Natural killer cell (primary cell): Measurements from ENCODE around the gene SCMH1. TPM values are rescaled to one million over a fixed set of nuclear protein-coding genes. Genes with fewer than 3 reads are reported as not detected.

Experiments
- ATAC-seq, 3 donors: fragments of 150-1000 bp in 2 of 3; fragments of 200-7000 bp in 1 of 3; cut with Tn5 transposase; 1 replicate in 1 of 3; 2 replicates in 2 of 3; pipeline ENCODE4 v1.10.0; 2021; ENCODE audit warnings: mild to moderate bottlenecking in 2 of 3, moderate library complexity in 2 of 3
- DNase-seq, 2 donors: peaks; one replicate each; pipeline versions ENCODE4 v3.0.0 to v3.0.0-alpha.2; 2013 to 2021; ENCODE audit warnings: mixed read lengths in 1 of 2
- H3K27ac ChIP-seq: one replicate; pipeline ENCODE4 v1.5.1; 2013; ENCODE audit warnings: mild to moderate bottlenecking, low read length
- H3K27me3 ChIP-seq: one replicate; pipeline ENCODE4 v1.6.1; 2013; ENCODE audit warnings: low read length; ENCODE audit not compliant: control insufficient read depth, insufficient read depth
- H3K36me3 ChIP-seq: one replicate; pipeline ENCODE4 v1.6.1; 2013; ENCODE audit warnings: low read length; ENCODE audit not compliant: control insufficient read depth, insufficient read depth
- H3K4me1 ChIP-seq: one replicate; pipeline ENCODE4 v1.6.1; 2013; ENCODE audit warnings: low read length; ENCODE audit not compliant: control insufficient read depth, insufficient read depth
- H3K4me3 ChIP-seq: one replicate; pipeline ENCODE4 v1.5.1; 2013; ENCODE audit warnings: low read length
- H3K9me3 ChIP-seq: one replicate; pipeline ENCODE4 v1.6.1; 2013; ENCODE audit warnings: low read length; ENCODE audit not compliant: control insufficient read depth, insufficient read depth
- H3K27ac Mint-ChIP-seq, 2 donors: one replicate each; pipeline ENCODE4 v1.8.0; 2022; ENCODE audit warnings: mild to moderate bottlenecking in 2 of 2, mixed read lengths in 2 of 2, moderate library complexity in 1 of 2
- H3K27me3 Mint-ChIP-seq, 2 donors: one replicate each; pipeline ENCODE4 v1.8.0; 2022; ENCODE audit warnings: low read depth in 2 of 2, mixed read lengths in 2 of 2
- H3K36me3 Mint-ChIP-seq: one replicate; pipeline ENCODE4 v1.8.0; 2022; ENCODE audit warnings: mixed read lengths
- H3K4me1 Mint-ChIP-seq, 2 donors: one replicate each; pipeline ENCODE4 v1.8.0; 2022; ENCODE audit warnings: mixed read lengths in 2 of 2
- H3K4me3 Mint-ChIP-seq: one replicate; pipeline ENCODE4 v1.8.0; 2022; ENCODE audit warnings: mild to moderate bottlenecking, moderate library complexity, mixed read lengths
- H3K9me3 Mint-ChIP-seq, 2 donors: one replicate each; pipeline ENCODE4 v1.8.0; 2022; ENCODE audit warnings: mixed read lengths in 2 of 2
- CTCF ChIP-seq: fragments of 200-600 bp; IDR thresholded peaks from one replicate; pipeline ENCODE4 v1.8.0; 2022; ENCODE audit warnings: antibody characterized with exemption
- WGBS: methylation state at CpG from one replicate; pipeline ENCODE4 v1.1.7; 2013; ENCODE audit warnings: missing lambda C conversion rate; ENCODE audit not compliant: insufficient coverage; 5-methylcytosine and 5-hydroxymethylcytosine counted together
- intact Hi-C: fragments of 100-400 bp; cut with micrococcal nuclease; formaldehyde crosslinking; loops from one replicate; pipeline ENCODE4 v1.14.2; 2022
- total RNA-seq, 4 donors: library from RNA; stranded (reverse); fragments of 120-200 nt in 1 of 4; gene quantifications; one replicate each; pipeline versions ENCODE4 v1.2.3 to v1.2.4, GENCODE V29; 2013 to 2022

SCMH1 gene
- total RNA-seq, 3 donors from 2014 or later (not counting 1 experiment from before 2014, with no cell fraction given) = 8.3 to 10.2 (median 9.1) TPM

GRCh38 chr1:41281334-41281733, 39.2 kb upstream of the SCMH1 start:
- Mint-ChIP-seq H3K27me3 (peaks cover 0 to 11% of the 10 kb centered on the region in 2 donors), H3K27ac (no peak overlapping the region), H3K4me1 (peaks cover 19 to 27% of the 10 kb centered on the region in 2 donors), H3K9me3 (no peaks in the 10 kb centered on the region), H3K4me3 (no peak overlapping the region), H3K36me3 (no peaks in the 10 kb centered on the region)
- Histone ChIP-seq H3K9me3 (no peaks in the 10 kb centered on the region), H3K27ac (no peak overlapping the region), H3K36me3 (no peaks in the 10 kb centered on the region), H3K27me3 (no peaks in the 10 kb centered on the region), H3K4me1 (peaks cover 21% of the 10 kb centered on the region), H3K4me3 (no peak overlapping the region)
- intact Hi-C loops = no loop called here
- WGBS = 58% methylated on average over 2 of the region's 2 CpGs
- no peak for TF ChIP-seq CTCF
- DNase-seq = no peak
- ATAC-seq = no peak

- H3K27ac Mint-ChIP-seq = no peak overlapping the region
- H3K36me3 Mint-ChIP-seq = no peaks in the 10 kb centered on the region
- TF ChIP-seq CTCF = no peak
Observed at GRCh38 chr1:41280202-41281032, 38.3 kb upstream of the SCMH1 start.

GRCh38 chr1:41278076-41278475, 36.0 kb upstream of the SCMH1 start:
- Mint-ChIP-seq H3K4me3 (no peak overlapping the region), H3K27me3 (peaks cover 0 to 14% of the 10 kb centered on the region in 2 donors), H3K4me1 (peaks cover 0 to 7% of the 10 kb centered on the region in 2 donors), H3K36me3 (no peaks in the 10 kb centered on the region), H3K9me3 (no peaks in the 10 kb centered on the region), H3K27ac (no peak overlapping the region)
- H3K27ac ChIP-seq = no peak overlapping the region
- H3K27me3 ChIP-seq = no peaks in the 10 kb centered on the region
- ATAC-seq (no peak), DNase-seq (no peak)
- intact Hi-C loops = no loop called here
- H3K4me3 ChIP-seq = no peak overlapping the region
- H3K4me1 ChIP-seq = peaks cover 12% of the 10 kb centered on the region
- no peaks in the 10 kb centered on the region for H3K36me3 ChIP-seq
- H3K9me3 ChIP-seq = no peaks in the 10 kb centered on the region
- no peak for TF ChIP-seq CTCF
- WGBS = 67% methylated on average over 3 of the region's 3 CpGs

More at GRCh38 chr1:41280202-41281032, 38.3 kb upstream of the SCMH1 start:
- Histone ChIP-seq H3K4me1 (peaks cover 13% of the 10 kb centered on the region), H3K9me3 (no peaks in the 10 kb centered on the region), H3K27me3 (no peaks in the 10 kb centered on the region), H3K27ac (no peak overlapping the region), H3K4me3 (no peak overlapping the region), H3K36me3 (no peaks in the 10 kb centered on the region)
- intact Hi-C loops = no loop called here
- no peaks in the 10 kb centered on the region for H3K9me3 Mint-ChIP-seq
- H3K27me3 Mint-ChIP-seq = peaks cover 0 to 11% of the 10 kb centered on the region in 2 donors
- H3K4me1 Mint-ChIP-seq = peaks cover 10 to 18% of the 10 kb centered on the region in 2 donors
- H3K4me3 Mint-ChIP-seq = no peak overlapping the region
- ATAC-seq (no peak), DNase-seq (no peak)
- 90% methylated on average over 11 of the region's 11 CpGs for WGBS
